ENCODE measurements around the gene ANXA11.

Gene ANXA11

DNA sequence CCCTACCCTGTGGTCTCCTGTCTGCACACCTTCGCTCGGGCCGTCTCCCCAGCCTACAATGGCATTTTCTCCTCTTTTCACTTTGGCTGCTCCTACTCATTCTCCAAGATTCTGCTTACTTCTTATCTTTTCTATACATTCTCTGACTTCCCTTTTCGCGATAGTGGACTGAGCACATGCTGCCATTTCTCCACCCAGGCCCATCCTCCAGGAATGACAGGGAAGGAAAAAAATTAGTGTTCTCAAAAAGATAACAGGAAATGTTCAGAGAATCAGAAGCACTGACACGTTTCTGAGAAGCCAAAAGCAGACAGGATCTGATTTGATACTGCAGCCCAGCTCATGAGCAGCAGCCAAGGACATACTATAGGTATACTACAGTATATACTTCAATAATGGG, 6.4 kb upstream of the ANXA11 start:
- Histone ChIP-seq H3K27ac (no peak overlapping the region), H3K4me1 (peaks cover 4% of the 10 kb centered on the region), H3K4me2 (ENCODE audit: low read length) (no peak overlapping the region), H3K27me3 (ENCODE audit: control insufficient read depth, insufficient read depth, low read length) (no peaks in the 10 kb centered on the region), H3K4me3 (ENCODE audit: low read depth, low read length) (no peak overlapping the region), H3K36me3 (ENCODE audit: control insufficient read depth, insufficient read depth, low read length) (no peaks in the 10 kb centered on the region), H2AFZ (no peak overlapping the region), H3K9me3 (ENCODE audit: control insufficient read depth, low read length) (no peaks in the 10 kb centered on the region), H3K9ac (no peak overlapping the region), H3K79me2 (peaks cover 13% of the 10 kb centered on the region)
- TF ChIP-seq, protein P1, sequence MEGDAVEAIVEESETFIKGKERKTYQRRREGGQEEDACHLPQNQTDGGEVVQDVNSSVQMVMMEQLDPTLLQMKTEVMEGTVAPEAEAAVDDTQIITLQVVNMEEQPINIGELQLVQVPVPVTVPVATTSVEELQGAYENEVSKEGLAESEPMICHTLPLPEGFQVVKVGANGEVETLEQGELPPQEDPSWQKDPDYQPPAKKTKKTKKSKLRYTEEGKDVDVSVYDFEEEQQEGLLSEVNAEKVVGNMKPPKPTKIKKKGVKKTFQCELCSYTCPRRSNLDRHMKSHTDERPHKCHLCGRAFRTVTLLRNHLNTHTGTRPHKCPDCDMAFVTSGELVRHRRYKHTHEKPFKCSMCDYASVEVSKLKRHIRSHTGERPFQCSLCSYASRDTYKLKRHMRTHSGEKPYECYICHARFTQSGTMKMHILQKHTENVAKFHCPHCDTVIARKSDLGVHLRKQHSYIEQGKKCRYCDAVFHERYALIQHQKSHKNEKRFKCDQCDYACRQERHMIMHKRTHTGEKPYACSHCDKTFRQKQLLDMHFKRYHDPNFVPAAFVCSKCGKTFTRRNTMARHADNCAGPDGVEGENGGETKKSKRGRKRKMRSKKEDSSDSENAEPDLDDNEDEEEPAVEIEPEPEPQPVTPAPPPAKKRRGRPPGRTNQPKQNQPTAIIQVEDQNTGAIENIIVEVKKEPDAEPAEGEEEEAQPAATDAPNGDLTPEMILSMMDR (IDR thresholded peaks at IDR 0.05) = no peak

DNA sequence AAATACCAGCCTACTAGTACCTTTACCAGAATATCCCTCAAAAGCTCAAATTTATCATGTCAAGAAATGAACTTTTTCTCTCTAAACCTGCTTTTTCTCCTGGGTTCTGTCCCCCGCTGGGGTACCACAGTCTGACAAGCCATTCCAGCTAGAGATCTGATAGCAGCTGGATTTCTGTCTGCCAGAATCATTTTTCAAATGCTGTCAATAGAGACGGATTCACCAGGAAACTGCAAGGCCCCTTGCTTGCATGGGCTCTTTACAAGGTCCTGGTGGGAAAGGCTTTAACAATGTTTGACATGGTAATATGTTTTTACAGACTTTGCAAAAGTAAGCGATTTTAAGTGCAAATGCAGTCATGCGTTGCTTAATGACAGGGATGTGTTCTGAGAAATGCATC, 4.9 kb upstream of the ANXA11 start:
- Histone ChIP-seq H3K36me3 (ENCODE audit: control insufficient read depth, insufficient read depth, low read length) (no peaks in the 10 kb centered on the region), H3K4me2 (ENCODE audit: low read length) (no peak overlapping the region), H3K79me2 (peaks cover 23% of the 10 kb centered on the region), H2AFZ (no peak overlapping the region), H3K4me3 (ENCODE audit: low read depth, low read length) (no peak overlapping the region), H3K27me3 (ENCODE audit: control insufficient read depth, insufficient read depth, low read length) (no peaks in the 10 kb centered on the region), H3K9me3 (ENCODE audit: control insufficient read depth, low read length) (no peaks in the 10 kb centered on the region), H3K27ac (no peak overlapping the region), H3K4me1 (peaks cover 9% of the 10 kb centered on the region), H3K9ac (no peak overlapping the region)
- TF ChIP-seq, protein P1 (IDR thresholded peaks at IDR 0.05) = no peak

DNA sequence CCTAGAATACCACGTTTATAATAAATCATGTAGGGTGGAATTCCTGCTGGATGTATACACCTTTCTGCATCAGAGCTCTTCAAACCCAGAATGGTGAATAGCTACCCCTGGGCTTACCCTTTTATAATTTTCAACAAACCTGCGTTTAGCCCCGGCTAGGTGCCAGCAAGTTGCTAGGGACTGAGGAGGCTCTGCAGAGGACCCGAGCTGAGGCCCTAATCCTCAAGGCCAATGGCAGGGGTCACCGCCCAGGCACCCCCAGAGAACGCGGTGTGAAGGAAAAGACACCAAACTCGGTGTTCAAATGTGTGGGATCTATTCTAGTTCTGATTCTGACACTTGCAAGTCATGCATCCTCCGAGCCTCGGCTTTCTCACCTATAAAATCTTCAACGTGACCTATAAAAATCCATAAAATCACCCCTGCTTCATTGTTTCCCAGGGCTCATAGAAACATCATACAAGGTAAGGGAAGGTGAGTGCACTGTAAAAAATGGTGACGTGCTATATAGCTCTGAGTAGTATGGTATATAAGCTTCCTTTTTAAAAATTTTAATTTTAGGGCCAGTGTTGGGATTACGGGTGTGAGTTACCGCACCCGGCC, 2.5 kb upstream of the ANXA11 start:
- Histone ChIP-seq H3K4me3 (ENCODE audit: low read depth, low read length) (no peak overlapping the region), H2AFZ (peak overlapping the region; percentile 11), H3K36me3 (ENCODE audit: control insufficient read depth, insufficient read depth, low read length) (no peaks in the 10 kb centered on the region), H3K79me2 (peaks cover 34% of the 10 kb centered on the region), H3K4me2 (ENCODE audit: low read length) (no peak overlapping the region), H3K9me3 (ENCODE audit: control insufficient read depth, low read length) (no peaks in the 10 kb centered on the region), H3K27me3 (ENCODE audit: control insufficient read depth, insufficient read depth, low read length) (no peaks in the 10 kb centered on the region), H3K4me1 (peaks cover 21% of the 10 kb centered on the region), H3K9ac (no peak overlapping the region), H3K27ac (no peak overlapping the region)
- TF ChIP-seq, protein P1 (IDR thresholded peaks at IDR 0.05) = no peak

DNA sequence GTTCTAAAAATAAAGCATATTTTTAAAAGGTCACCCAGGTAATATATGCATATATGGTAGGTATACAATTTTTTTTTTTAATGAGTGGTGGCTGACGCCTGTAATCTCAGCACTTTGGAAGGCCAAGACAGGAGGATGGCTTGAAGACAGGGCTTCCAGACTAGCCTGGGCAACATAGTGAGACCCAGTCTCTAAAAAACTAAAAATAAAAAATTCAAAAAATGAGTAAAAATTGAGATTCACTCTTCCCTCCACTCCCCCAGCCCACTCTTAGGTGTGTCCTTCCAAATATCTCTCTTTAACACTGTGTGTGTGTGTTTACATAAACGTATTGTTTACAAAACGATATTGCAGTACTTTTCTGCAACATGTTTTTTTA, 929 bp upstream of the ANXA11 start:
- peaks cover 45% of the 10 kb centered on the region for H3K79me2 ChIP-seq
- H3K36me3 ChIP-seq (ENCODE audit: control insufficient read depth, insufficient read depth, low read length) = no peaks in the 10 kb centered on the region
- no peaks in the 10 kb centered on the region for H3K27me3 ChIP-seq (ENCODE audit: control insufficient read depth, insufficient read depth, low read length)
- TF ChIP-seq, protein P1 (IDR thresholded peaks at IDR 0.05) = no peak
- no peaks in the 10 kb centered on the region for H3K9me3 ChIP-seq (ENCODE audit: control insufficient read depth, low read length)
- H2AFZ ChIP-seq = peak overlapping the region; percentile 97
- peak overlapping the region; percentile 82 for H3K27ac ChIP-seq
- no peak overlapping the region for H3K9ac ChIP-seq
- peak overlapping the region; percentile 77 for H3K4me3 ChIP-seq (ENCODE audit: low read depth, low read length)
- H3K4me1 ChIP-seq = peaks cover 26% of the 10 kb centered on the region
- H3K4me2 ChIP-seq (ENCODE audit: low read length) = peak overlapping the region; percentile 82

Measured in parathyroid adenoma (tissue), 2 donors.